Activated CD4-positive, alpha-beta T cell treated with anti-CD3 and anti-CD28 coated beads, Interleukin-2, Interleukin-6, amounts not matched to agents 100 ng/mL and 50 ng/mL, durations not matched to agents 16 hours and 8 hours (primary cell): Measurements from ENCODE around the gene TRIO.
A peak's percentile ranks its signal among the peaks of the same experiment; 100 is the strongest.

ENCODE experiments used
- DNase-seq: peaks from one replicate; pipeline ENCODE4 v3.0.0-alpha.2; 2020

The TRIO gene

GRCh38 chr5:14251733-14252132, 108.6 kb downstream of the TRIO start:
- DNase-seq = no peak

GRCh38 chr5:14252793-14253192, 109.7 kb downstream of the TRIO start:
- DNase-seq = no peak

- DNase-seq = no peak
Observed at GRCh38 chr5:14254686-14255085, 111.5 kb downstream of the TRIO start.

GRCh38 chr5:14256026-14256690, 113.0 kb downstream of the TRIO start:
- no peak for DNase-seq

- DNase-seq = no peak
Observed at GRCh38 chr5:14256756-14257393, 113.7 kb downstream of the TRIO start.

- peak; percentile 15 for DNase-seq
Observed at GRCh38 chr5:14257995-14258403, 114.9 kb downstream of the TRIO start.

GRCh38 chr5:14258840-14259239, 115.7 kb downstream of the TRIO start:
- DNase-seq = no peak

GRCh38 chr5:14260637-14261036, 117.5 kb downstream of the TRIO start:
- no peak for DNase-seq

GRCh38 chr5:14261235-14261634, 118.1 kb downstream of the TRIO start:
- no peak for DNase-seq

GRCh38 chr5:14261856-14262611, 118.9 kb downstream of the TRIO start:
- no peak for DNase-seq

- no peak for DNase-seq
Observed at GRCh38 chr5:14263113-14263512, 120.0 kb downstream of the TRIO start.

- no peak for DNase-seq
Observed at GRCh38 chr5:14263699-14264098, 120.6 kb downstream of the TRIO start.

- peak; percentile 79 for DNase-seq
Observed at GRCh38 chr5:14264605-14265316, 121.6 kb downstream of the TRIO start.

GRCh38 chr5:14265570-14265969, 122.4 kb downstream of the TRIO start:
- DNase-seq = no peak

- no peak for DNase-seq
Observed at GRCh38 chr5:14266171-14266570, 123.0 kb downstream of the TRIO start.

- DNase-seq = no peak
Observed at GRCh38 chr5:14266686-14267085, 123.5 kb downstream of the TRIO start.

- DNase-seq = no peak
Observed at GRCh38 chr5:14267166-14267838, 124.2 kb downstream of the TRIO start.

GRCh38 chr5:14267991-14268708, 125.0 kb downstream of the TRIO start:
- DNase-seq = no peak

GRCh38 chr5:14268738-14269137, 125.6 kb downstream of the TRIO start:
- DNase-seq = no peak

GRCh38 chr5:14269395-14269794, 126.3 kb downstream of the TRIO start:
- DNase-seq = no peak

- peak; percentile 43 for DNase-seq
Observed at GRCh38 chr5:14270209-14270702, 127.1 kb downstream of the TRIO start.
